GM21390 (cell line): ENCODE measurements around the gene KCNQ1.

Experiments
- ATAC-seq: cut with Tn5 transposase; IDR thresholded peaks from one replicate; pipeline ENCODE4 v1.9.1; 2021; ENCODE audit not compliant: unreplicated experiment

KCNQ1 gene

DNA sequence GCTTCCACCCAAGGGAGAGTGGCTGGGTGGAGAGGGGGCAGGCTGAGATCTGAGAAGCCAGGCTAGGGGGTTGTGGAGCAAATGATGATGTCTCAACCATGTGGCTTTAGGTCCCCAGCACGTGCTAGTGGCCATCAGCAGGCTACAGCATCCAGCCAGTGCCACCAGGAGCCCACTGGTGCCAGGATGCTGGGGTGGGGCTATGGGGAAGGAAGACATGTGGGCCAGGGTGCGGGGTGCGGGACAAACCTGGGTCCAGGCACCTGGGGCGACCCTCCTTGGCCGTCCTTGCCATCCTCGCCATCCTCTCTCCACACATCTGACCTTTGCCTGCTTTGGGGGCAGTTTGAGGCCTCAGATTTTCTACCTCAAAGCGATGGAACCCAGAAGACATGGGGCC is 104.3 kb downstream of the KCNQ1 start:
- no peak for ATAC-seq

DNA sequence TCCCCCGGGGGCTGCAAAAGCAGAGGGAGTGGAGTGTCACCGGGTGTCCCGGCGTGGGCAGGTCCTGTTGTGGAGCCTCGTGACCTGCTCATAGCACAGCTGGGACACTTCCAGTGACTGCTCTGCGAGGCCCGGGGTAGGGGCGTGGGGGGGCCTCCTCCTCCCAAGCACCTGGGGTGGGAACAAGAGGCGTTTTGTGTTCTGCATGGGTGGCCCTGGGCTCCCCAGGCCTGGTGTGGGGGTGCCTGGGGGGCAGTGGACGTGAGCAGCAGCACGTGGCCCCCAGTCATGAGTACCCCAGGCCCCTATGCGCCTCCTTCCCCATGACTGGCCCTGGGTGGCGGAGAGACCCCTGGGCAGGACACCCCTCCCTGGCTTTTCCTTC is 104.7 kb downstream of the KCNQ1 start:
- ATAC-seq: no peak

GRCh38 chr11:2549876-2550605 is 105.2 kb downstream of the KCNQ1 start:
- no peak for ATAC-seq

- no peak for ATAC-seq
Observed at GRCh38 chr11:2550606-2550970, 105.8 kb downstream of the KCNQ1 start.

DNA sequence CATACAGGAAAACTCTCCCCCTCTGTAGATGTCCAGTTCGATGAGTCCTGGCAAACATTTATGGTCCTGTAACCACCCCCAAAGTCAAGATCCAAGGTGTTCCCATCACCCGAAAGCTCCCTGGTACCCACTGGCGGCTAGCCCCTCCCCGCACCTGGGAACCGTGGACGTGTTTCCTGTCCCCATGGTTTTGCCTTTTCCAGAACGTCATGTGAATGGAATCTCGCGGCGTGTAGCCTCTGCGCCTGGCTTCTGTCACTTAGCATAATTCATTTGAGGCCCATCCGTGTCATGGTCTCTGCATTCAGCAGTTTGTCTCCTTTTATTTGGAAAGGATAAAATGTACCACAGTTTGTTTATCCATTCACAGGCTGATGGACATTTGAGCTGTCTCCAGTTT is 106.3 kb downstream of the KCNQ1 start:
- ATAC-seq: no peak

GRCh38 chr11:2552210-2552609 is 107.4 kb downstream of the KCNQ1 start:
- no peak for ATAC-seq

- ATAC-seq: no peak
Observed at GRCh38 chr11:2553198-2553597, 108.4 kb downstream of the KCNQ1 start.

- ATAC-seq: no peak
Observed at GRCh38 chr11:2553886-2554285, 109.1 kb downstream of the KCNQ1 start.

DNA sequence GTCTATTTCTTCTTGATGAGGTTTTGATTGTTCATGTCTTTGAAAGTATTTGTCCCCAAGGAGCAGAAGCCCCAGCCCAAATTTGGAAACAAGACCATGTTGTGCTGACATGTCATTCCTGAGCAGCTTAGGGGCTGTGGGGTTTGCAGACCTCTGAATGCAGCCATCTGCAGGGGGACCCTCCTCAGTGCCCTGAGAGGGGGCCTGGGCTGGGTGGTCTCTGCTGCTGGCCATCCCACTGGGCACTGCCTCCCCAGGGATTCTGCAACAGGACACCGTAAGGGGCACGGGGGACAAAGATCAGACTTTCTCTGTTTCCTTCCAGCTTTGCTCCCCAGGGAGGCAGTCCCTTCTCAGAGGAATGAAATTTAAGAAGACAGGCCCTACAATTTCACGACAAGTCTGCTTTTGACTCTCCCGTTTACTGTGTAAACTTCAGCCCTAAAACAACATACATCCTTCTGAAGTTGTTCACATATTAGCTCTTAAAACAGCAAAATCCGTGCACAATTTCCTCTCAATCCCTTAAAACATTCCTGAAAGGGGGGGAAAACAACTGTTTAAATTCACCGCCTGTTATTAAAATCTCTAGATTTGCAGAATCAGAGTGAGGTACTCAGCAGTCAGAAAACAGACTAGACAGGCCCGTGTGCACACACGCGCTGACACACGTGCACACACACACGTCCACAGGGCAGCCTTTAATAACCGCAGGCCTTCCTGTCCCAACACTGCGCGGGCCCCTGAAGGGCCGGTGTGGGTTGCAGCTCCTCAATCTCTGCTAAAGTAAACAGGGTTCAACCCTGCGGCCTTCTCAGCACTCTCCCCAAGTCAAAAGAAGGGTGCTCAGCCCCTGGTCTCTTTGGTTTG is 109.8 kb downstream of the KCNQ1 start:
- ATAC-seq: no peak

DNA sequence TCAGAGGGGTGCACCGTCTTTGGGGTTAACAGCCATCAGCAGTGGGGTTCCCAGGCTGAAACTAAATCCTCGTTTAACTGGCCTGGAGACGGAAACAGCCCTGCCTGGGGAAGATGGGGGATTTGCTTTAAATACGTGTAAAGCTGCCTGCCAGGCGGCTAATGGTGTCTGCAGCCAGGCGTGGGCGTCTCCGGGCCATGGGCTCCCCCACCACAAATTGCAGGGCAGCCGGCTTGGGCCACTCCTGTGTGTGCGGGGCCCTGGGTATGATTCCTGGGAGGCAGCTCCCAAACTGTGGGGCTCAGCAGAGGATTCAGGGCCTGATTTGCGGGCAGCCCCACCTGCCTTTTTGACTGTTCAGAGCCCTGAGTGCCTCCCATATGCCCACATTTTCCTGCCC is 110.5 kb downstream of the KCNQ1 start:
- ATAC-seq: no peak

DNA sequence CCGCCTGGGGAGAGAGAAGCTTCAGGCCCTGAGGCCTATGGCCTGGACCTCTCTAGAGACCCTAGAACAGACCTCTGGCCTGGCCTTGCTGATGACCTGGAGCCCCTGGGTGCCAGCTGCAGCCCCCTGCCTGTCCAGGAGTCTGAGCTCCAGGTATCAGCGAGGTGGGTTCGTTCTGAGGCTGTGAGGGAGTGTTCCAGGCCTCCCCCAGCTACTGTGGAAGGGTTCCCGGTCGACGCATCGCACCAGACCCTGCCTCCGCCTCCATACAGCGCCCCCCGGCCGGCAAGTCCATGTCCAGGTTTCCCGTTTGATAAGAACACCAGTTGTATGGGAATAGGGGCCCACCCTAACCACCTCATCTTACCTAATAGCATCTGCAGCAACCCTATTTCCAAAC is 111.1 kb downstream of the KCNQ1 start:
- no peak for ATAC-seq

DNA sequence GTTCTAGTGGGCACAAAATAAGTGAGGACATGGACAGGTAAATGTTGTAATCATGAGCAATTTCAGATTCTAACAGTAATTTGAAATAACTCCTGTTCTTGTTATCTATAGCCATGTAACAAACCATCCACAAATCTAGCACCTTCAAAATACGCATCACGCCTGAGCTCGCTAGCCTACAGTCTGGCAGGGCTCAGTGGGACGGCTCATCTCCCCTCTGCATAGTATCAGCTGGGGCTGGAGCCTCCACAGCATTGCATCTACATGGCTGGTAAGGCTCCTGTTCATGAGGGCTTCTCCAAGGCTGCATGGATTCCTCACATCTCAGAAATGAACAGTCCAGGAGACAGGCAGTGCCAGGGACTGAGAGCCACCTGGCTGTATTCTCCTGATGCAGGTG is 112.6 kb downstream of the KCNQ1 start:
- no peak for ATAC-seq

DNA sequence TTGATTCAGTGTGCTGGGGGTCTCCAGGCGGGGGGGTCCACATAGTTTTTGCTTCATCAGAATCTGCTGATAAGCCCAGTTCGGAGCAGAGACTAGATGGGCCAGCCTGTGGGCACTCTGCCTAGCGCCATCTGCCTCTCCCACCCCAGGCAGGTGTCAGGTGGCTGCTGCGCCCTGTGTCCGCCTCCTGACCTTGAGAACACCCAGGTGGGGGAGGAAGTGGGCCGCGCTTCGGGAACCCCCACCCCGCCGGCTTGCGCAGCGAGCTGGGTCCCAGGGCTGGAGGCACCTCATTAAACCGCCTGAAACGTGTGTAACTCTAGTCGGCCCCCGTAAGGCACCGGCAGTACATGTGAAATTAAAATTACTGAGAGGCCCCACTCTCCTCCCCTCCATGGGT is 113.6 kb downstream of the KCNQ1 start:
- ATAC-seq: no peak

GRCh38 chr11:2558861-2559526 is 114.2 kb downstream of the KCNQ1 start:
- no peak for ATAC-seq

GRCh38 chr11:2559527-2560311 is 114.9 kb downstream of the KCNQ1 start:
- ATAC-seq: no peak

DNA sequence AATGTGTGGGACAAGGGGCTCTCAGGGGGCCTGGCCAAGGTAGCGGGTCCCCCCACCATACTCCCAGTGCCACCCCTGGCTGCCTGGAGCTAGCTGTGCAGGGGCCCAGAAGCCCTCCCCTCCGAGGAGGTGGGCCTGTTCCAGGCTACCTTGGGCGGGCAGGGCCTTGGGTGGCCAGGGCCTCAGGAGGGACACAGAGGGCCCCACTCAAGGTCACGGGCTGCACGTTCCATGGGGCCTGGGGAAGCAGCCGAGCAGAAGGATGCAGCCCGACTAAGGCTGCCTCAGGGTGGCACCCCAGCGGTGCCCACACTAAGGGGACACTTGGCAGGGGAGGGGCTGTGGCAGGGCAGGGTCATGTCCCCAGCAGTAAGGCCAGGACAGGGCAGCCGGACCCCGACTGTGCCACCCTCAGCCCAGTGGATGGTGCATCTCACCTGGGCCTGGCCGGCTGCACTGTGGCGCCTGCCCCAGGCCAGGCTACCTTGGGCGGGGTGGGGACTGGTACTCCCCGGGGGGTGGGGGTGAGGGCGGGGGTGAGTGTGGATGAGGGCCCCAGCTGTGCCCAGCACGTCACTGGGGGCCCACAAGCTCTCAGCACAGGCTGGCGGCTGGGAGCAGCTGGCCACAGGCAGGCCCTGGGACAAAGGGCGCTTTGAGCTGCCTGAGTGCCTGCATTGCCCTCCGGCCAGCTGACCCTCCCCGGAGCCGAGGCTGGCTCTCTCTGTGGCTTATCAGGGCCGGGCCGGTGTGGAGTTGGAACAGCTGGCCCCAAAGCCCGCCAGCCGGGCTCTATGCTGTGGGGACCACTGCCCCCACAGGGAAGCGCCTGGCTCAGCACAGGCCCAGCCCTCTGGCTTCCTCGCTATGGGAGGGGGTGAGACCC is 117.1 kb downstream of the KCNQ1 start:
- ATAC-seq: no peak

DNA sequence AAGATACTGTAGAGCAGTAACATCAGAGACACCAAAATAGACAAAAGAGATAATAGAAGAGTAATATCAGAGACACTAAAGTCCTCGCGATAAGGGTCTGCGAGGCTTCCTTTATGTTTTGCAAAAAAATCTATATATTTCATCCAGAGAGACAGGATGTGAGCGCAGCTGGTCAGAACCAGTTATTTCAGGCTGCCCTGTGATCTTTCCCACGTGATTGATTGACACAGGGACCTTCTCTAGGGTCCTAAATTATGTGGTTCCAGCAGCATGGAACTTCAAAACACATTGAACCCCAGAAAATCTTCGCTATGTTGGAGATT is 118.0 kb downstream of the KCNQ1 start:
- ATAC-seq: no peak

GRCh38 chr11:2563213-2564007 is 118.6 kb downstream of the KCNQ1 start:
- no peak for ATAC-seq

GRCh38 chr11:2564008-2564530 is 119.3 kb downstream of the KCNQ1 start:
- no peak for ATAC-seq
